ENCODE measurements around the gene OLIG3.

OLIG3 gene

GRCh38 chr6:137494281-137494987, at the start of gene OLIG3:
Gene OLIG3, minus strand, starts transcription at chr6:137494394. Its CDS starts 224 bp downstream, at chr6:137494170.
- no peak for DNase-seq

GRCh38 chr6:137543114-137543513, 48.9 kb upstream of the OLIG3 start:
- DNase-seq = no peak

DNA sequence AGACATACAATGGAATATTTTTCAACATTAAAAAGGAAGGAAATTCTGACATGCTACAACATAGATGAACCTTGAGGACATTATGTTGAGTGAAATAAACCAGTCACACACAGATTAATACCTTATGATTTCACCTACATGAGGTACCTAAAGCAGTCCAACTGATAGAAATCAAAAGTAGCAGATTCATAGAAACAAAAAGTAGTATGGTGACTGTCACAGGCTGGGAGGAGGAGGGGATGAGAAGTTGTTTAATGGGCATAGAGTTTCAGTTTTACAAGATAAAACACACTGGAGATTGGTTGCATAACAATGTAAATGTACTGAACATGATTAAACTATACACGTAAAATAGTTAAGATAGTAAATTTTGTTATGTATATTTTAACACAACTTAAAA, 48.5 kb upstream of the OLIG3 start:
- no peak for DNase-seq

GRCh38 chr6:137541534-137542063, 47.4 kb upstream of the OLIG3 start:
- DNase-seq = no peak

GRCh38 chr6:137536104-137536773, 42.0 kb upstream of the OLIG3 start:
- DNase-seq = no peak

GRCh38 chr6:137531376-137532092, 37.3 kb upstream of the OLIG3 start:
- DNase-seq = no peak

DNA sequence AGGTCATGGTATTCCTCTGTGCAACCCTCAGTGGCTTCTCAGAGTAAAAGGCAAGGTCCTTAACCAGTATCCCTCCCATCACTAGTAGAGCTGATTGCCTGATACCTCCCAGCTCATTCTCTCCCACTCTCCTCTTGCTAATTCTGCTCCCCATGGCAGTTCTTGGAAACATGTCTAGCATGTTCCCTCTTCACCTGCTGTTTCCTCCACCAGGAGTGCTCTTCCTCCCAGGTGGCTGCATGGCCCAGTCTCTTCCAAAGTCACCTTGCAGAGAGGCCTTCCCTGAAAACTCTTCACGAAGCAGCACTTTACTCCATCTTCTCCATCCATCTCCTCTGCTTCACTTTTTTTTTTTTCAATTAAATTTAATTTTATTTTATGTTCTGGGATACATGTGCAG, 36.2 kb upstream of the OLIG3 start:
- DNase-seq = no peak

DNA sequence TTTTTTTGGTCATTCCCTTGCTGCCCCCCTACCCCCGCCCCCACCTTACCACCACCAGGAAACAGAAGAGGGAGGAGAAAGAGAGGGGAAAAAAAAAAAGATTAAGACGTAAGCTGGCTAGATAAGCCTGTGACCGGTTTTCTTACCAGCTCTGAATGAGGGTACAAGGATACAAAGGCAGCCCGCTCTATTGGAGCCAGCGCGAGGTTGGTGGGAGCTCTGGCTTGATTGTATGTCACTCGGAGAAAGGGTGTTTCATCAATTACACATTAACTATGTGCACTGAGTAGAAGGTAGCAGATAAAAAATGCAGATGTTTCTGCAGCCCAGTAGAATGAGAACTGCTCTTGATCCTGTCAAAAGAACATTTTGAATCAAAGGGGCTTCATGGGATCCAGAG, 28.6 kb upstream of the OLIG3 start:
- DNase-seq = no peak

DNA sequence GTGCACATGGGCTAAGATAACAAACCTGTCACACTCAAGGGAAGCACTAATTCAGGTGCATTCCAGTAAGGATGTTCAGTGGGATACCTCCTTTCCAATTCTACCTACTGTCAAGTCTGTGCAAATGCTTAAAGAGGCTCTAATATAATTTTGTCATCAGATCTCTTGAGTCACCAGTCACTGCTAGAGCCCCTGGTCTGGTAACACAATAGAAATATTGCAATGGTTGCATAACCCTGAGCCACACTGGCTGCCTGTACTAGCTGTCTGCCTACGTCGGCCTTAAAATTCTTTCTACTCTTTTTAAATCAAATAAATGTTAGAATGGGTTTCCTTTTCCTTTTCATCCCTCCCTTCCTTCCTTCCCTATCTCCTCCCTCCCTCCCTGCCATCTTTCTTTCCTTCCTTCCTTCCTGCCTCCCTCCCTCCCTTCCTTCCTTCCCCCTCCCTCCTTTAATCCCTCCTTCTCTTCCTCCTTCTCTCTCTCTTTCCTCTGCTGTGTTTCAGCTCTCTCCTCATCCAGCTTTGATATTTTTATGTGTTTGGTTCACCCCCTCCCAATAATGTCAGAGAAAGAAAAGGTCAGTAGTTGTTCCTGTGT, 28.1 kb upstream of the OLIG3 start:
- DNase-seq = no peak

- DNase-seq = no peak
Measured at GRCh38 chr6:137520520-137520919, 26.3 kb upstream of the OLIG3 start.

DNA sequence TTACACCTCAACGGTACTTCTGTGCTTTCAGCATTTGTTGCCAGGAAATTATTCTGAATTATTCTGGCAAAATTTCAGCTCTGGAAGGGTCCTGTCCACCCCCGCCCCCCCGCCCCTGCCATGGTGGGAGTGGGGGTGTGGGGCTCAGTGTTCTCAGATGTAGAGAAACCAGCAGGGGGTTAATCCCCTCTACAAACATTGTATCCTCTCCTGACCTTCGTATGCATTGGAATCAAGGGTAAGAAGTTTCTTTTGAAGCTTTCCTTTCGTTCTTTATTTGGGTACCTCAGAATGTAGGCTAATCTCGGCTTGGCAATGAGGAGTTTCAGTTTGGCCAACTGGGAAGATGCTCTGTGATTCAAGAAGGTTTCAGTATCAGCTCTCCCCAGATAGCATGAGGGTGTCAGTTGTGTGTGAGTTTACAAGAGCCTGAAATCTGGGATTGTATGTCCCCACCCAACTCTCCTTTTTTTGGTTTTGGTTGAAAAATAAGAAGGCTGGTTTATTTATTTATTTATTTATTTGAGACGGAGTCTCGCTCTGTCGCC, 25.5 kb upstream of the OLIG3 start:
- no peak for DNase-seq

DNA sequence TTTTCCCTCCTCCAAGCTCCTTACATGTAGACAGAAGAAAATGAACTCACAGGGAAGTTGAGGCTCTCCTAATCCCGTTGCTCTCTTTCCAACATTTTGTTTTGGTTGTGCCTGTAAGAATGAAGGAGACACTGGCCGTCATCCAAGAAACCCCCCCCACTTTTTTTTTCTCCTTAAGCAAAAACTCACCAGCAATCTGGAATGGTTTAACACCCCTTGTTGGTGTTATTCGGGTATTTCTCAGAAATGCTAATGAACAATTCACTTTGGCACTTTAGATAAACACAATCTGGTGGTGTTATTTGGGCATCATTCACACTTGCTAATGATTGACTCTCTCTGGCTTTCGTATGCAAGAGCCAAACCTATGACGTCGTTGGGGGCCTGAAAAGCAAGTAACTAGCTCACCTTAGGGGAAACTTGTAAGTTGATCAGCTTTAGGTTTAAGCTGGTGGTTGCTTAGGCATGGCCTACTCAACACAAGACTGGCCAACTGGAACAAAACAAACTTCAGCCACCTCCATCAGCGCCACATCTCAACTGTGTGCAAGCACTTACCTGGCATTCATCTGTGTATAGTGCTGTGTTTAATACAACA, 24.3 kb upstream of the OLIG3 start:
- DNase-seq = no peak

GRCh38 chr6:137514418-137514817, 20.2 kb upstream of the OLIG3 start:
- no peak for DNase-seq

GRCh38 chr6:137512757-137513605, 18.8 kb upstream of the OLIG3 start:
- DNase-seq = no peak

- DNase-seq = no peak
Measured at GRCh38 chr6:137510923-137511322, 16.7 kb upstream of the OLIG3 start.

DNA sequence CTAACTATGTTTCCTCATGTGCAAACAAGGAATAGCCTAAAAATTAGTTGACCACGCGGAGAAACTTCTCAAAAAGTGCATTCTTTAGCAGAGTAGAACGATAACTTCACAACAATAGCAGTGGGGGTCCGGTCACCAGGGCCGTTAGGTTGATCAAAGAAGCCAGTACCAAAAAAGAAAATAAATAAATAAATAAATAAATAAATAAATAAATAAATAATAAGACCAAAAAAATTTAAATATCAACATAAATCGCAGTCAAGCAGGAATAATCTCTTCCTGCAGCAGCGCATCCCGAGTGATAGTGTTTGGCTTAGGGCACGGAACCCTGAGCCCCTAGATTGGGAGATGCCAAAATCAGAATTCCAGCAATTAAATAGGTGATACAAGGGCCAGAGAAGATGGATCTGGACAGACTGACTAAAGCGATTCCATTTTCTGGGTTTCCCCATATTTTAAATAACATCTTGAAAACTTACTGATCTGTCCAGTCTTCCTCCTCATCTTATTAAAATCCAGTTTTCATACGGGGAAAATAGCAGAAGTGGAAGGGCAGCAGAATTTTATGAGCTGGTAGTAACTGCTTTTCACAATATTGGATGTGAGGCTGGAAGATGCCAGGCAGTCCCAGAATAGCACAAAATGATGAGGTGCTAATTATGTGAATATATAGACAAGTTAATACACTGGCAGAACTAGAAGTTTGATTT, 4.4 kb upstream of the OLIG3 start:
- no peak for DNase-seq

- peak; percentile 62 for DNase-seq
Measured at GRCh38 chr6:137497721-137498463, 3.7 kb upstream of the OLIG3 start.

- DNase-seq = peak; percentile 65
Measured at GRCh38 chr6:137496909-137497720, 2.9 kb upstream of the OLIG3 start.

- DNase-seq = no peak
Measured at GRCh38 chr6:137496368-137496767, 2.2 kb upstream of the OLIG3 start.
